GM19193 (cell line): ENCODE data around the gene RIPOR2.

Source experiments
- POLR2A ChIP-seq: IDR thresholded peaks from 4 replicates; pipeline ENCODE4 v1.6.1; 2011; ENCODE audit not compliant: insufficient read depth, insufficient read length; ENCODE audit errors: extremely low read depth

The RIPOR2 gene

DNA sequence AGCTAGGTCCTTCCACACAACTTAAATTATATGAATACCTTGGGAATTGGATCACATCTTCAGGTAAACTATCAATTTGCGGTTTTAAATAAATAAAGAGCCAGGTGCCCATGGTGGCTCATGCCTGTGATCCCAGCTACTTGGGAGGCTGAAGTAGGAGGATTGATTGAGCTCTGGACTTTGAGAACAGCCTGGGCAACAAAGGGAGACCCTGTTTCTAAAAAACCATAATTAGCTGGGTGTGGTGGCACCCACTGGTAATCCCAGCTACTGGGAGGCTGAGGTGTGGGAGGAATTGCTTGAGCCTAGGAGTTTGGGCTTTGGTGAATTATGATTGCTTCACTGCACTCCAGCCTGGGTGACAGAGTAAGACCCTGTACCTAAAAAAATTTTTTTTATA is 157.6 kb downstream of the RIPOR2 start:
- TF ChIP-seq POLR2A = no peak

DNA sequence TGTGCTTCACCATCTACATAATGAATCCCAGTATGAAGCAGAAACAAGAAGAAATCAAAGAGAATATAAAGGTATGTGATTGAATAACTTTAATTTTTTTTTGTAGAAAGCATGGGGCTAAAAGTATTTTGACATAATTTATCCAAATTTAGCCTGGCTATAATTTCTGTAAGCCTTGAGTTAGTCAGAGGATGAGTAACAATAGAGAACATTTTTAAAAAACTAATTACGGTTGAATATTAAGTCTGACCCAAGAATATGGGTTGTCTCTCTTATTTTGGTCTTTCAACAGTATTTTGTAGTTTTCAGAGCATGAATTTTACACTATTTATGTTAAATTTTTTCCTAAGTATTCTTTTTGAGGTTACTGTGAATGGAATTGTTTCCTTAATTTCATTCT is 158.5 kb downstream of the RIPOR2 start:
- TF ChIP-seq POLR2A = no peak

DNA sequence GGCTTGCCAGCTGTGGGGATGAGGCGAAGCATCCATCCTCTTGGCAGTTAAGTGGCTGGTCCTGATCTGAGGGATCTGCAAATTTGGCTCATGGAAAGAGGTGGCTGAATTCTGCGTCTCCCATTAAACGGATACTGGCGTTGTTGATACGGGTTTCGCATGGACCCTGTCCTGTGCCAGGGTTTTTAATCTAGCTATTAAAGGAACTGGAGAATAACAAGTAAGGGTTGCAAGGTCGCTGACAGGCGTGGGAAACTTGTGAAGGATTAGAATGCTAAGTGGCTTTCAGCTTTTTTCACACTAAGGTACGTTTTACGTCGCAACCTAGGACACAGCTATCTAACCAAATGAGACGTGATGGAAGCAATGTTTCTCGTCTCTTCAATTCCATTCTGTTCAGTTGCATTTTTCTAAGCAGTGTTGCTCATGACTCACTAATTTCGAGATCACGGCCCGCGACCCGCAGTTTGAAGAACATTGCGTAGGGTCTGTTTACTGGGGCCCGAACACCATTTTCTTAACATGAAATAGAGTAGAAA is 160.2 kb downstream of the RIPOR2 start:
- no peak for TF ChIP-seq POLR2A

DNA sequence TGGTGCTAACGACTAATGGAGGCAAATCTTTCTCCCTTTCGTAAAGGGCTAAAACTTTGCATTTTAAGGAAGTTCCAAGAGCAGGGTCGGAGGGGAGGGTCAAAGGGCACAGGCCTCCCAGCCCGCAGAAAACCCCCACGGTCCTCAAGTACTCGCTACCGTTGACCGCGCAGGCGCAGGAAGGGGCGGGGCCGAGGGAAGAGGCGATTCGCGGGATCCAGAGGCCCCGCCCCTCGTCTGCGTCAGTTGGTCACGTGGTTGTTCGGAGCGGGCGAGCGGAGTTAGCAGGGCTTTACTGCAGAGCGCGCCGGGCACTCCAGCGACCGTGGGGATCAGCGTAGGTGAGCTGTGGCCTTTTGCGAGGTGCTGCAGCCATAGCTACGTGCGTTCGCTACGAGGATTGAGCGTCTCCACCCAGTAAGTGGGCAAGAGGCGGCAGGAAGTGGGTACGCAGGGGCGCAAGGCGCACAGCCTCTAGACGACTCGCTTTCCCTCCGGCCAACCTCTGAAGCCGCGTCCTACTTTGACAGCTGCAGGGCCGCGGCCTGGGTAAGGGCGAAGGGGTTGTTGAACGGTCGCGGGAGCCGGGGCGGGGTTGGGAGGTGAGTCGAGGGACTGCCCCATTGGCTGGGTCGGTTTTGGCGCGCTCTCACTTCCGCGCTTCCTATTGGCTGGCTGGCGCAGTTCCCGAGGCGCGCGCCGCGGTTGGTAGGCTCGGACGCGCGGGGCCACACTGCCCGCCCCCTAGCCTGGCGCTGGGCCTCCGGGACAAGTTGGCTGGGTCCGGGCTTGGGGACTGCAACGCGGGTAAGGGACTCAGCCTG is 160.9 kb downstream of the RIPOR2 start, which contains the start of gene GMNN:
Gene GMNN (plus strand): TSS at position 242 of the 824 bp plus-strand sequence. CDS start 2,310 bp downstream, outside the sequence.
- TF ChIP-seq POLR2A = peak; percentile 93

DNA sequence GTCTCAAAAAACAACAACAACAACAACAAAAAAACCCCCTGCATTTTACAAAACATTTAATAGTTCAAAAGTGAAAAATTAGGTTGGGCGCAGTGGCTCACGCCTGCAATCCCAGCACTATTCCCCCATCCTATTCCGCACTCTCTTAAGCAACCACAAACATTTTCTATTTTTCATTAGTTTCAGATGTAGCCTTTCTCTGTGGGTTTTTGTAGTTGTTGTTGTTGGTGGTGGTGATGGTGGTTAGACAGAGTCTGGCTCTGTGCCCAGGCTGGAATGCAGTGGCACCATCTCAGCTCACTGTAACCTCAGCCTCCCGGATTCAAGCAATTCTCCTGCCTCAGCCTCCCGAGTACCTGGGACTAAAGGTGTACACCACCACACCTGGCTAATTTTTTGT is 167.4 kb downstream of the RIPOR2 start:
- TF ChIP-seq POLR2A = no peak

DNA sequence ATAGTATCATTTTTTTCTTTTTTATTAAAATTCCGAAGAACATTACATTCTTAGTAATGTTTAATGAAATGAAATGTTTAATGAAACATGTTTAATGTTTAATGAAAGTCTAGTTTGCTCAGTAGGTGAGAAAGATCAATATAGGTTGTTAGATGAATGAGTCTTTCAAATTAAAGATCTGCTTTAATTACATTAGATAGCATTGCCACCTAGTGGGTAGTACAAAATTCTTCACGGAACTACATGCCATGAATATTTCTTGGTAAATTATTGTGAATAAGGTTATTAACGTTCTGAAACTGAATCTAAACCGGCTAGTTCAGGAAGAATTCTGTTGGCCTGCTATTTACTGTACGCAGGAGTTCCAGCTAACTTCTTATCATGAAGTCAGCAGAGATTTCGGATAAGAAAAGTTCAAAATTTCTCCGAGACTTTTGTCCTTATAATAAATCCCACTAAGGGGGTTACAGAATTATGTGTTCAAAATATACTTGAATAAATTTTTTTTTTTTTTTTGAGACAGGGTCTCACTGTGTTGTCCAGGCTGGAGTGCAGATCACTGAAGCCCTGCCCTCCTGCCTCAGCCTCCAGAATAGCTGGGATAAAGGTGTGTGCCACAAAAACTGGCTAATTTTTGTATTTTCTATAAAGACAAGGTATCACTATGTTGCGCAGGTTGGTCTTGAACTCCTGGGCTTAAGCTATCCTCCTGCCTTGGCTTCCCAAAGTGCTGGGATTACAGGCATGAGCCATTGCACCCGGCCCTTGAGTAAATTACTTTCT is 168.9 kb downstream of the RIPOR2 start:
- TF ChIP-seq POLR2A = no peak

DNA sequence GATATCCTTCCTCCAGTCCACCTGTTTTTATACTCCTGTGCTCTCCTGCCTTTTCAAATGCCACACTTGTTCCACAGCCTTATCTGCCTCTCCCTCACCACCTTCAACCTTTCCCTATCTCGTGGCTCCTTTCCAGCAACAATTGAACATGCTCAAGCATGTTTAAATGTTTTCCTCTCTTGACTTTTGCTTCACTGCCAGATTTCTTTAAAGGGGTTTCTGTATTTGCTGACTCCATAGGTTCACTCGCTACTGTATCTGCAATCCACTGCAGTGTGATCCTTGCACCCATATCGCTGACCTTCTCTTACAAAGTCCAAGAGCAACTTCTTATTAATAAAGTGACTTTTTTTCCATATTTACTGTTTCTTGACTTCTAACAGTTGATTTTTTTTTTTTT is 172.2 kb downstream of the RIPOR2 start:
- TF ChIP-seq POLR2A = no peak

DNA sequence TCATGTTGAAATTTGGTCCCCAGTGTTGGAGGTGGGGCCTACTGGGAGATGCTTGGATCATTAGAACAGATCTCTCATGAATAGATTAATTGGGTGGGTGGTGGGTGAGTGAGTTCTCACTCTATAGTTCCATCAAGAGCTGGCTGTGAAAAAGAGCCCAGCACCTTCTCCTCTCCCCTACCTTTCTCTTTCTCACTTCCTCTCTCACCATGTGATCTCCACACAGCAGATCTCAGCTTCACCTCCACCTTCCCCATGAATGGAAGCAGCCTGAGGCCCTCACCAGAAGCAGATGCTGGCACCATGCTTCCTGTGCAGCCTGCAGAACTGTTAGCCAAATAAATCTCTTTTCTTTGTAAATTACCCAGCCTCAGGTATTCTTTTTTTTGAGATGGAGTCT is 173.9 kb downstream of the RIPOR2 start:
- no peak for TF ChIP-seq POLR2A

DNA sequence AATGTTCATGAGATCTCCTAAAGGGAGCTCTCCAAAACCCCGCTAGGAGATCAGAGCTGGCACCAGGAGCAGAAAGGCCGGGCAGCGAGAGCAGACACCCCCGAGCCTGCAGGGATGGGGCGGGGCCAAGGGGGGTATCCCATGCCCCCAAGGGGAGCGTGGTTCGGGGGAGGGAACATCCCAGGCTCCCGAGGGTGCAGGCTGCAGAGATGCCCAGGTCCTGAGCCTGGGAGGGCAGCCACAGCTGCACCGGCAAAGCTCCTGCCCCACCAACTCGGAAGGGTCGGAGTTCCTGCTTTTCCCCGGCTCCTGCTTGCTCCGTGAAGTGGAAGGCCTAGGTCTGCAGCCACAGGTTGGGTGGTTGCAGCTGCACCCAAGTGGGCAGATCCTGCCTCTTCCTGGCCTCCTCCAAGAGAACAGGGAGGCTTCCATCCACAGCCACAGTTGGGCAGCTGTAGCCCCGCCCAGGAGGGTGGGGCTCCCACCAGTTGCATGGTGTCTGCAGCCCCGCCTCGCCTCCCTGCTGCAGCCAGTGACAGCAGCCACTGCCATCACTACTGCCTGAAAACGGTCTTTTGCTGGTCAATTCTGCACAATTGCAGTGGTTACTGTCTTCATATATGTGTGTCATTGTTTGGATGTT is 174.4 kb downstream of the RIPOR2 start:
- no peak for TF ChIP-seq POLR2A

DNA sequence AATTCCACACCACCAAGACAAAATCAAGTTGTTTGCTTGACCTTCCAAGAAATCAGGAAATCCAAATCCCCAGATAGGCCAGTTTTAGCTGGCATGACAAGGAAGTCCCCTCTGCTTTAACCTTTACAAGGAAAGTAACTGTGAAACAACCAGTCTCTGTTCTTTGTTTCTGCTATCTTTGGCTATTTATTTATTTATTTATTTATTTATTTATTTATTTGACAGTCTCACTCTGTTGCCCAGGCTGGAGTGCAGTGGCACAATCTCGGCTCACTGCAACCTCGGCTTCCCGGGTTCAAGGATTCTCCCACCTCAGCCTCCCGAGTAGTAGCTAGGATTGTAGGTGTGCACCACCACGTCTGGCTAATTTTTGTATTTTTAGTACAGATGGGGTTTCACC is 175.6 kb downstream of the RIPOR2 start:
- no peak for TF ChIP-seq POLR2A

DNA sequence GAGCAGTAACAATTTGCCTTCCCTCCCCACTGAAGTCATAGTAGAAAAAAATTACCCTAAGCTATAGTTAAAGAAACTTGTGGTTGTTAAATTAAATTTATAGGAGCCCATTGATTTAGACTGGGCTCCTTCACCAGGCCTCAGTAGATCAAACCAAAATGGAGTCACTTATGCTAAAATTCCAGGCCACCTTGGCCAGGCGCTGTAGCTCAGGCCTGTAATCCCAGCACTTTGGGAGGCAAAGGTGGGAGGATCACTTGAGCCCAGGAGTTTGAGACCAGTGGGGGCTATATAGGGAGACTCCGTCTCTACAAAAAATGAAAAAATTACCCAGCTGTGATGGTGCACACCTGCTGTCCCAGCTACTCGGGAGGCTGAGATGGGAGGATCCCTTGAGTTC is 176.0 kb downstream of the RIPOR2 start:
- TF ChIP-seq POLR2A = no peak

DNA sequence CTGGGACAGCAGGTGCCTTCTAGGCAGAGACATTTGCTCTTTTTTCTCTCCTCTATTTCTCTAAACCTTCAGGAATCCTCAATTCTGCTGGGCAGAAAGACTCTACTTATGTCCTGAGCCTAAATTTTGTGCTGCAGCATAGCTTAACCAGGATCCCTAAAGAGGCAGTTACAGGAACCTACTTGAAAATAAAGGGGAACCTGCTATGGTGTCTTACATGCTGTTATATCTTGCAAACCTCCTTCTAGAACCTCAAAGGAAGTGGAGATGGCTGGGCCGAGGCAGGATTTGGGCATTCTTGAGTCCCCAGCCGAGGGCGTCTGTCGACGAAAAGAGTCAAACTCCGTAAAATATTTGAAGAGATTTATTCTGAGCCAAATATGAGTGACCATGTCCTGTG is 178.1 kb downstream of the RIPOR2 start:
- TF ChIP-seq POLR2A = no peak

DNA sequence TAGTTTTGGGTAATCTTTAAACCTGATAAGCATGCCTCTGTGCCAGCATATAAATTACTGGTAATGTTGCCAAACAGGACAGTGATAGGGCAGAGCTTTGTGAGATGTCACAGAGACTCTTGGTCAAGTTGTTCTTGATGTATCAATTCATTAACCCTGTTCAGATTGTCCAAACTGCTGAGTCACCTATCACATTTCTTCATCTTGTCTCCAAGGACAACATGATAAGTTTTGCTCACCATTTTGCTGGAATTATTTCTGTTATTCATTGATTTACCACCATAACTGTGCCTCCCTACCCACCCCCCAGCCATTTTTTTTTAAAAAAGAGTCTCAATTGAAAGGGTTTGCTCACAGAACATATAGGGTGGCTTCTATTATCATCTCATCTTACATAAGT is 180.5 kb downstream of the RIPOR2 start:
- TF ChIP-seq POLR2A = no peak
